Measurements from ENCODE around the gene SMAP2. TPM values are rescaled to one million over a fixed set of nuclear protein-coding genes. Genes with fewer than 3 reads are reported as not detected.
"Not testable (repeated sequence)": the region's sequence is repeated elsewhere in the genome, so short reads cannot be mapped to it uniquely, and the experiment has no call there.

SMAP2 gene
- polyA plus RNA-seq, 3 donors: 302 to 382 (median 359) TPM

DNA sequence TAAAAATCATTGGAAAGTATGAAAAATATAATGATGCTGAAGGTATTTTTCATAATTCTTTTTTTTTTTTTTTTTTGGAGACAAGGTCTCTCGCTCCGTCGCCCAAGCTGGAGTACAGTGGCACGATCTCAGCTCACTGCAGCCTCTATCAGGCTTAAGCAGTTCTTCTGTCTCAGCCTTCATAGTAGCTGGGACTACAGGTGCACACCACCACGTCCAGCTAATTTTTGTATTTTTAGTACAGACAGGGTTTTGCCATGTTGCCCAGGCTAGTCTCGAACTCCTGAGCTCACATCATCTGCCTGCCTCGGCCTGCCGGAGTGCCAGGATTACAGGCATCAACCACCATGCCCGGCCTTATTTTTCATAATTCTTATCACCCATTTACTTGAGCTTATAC, 13.3 kb downstream of the SMAP2 start:
- no peak overlapping the region for H2AFZ ChIP-seq (ENCODE audit: insufficient read depth, low read depth, low read length, poor library complexity, severe bottlenecking)
- no peaks in the 10 kb centered on the region for H4K20me1 ChIP-seq (ENCODE audit: insufficient read depth, low read length)
- TF ChIP-seq, protein P1, sequence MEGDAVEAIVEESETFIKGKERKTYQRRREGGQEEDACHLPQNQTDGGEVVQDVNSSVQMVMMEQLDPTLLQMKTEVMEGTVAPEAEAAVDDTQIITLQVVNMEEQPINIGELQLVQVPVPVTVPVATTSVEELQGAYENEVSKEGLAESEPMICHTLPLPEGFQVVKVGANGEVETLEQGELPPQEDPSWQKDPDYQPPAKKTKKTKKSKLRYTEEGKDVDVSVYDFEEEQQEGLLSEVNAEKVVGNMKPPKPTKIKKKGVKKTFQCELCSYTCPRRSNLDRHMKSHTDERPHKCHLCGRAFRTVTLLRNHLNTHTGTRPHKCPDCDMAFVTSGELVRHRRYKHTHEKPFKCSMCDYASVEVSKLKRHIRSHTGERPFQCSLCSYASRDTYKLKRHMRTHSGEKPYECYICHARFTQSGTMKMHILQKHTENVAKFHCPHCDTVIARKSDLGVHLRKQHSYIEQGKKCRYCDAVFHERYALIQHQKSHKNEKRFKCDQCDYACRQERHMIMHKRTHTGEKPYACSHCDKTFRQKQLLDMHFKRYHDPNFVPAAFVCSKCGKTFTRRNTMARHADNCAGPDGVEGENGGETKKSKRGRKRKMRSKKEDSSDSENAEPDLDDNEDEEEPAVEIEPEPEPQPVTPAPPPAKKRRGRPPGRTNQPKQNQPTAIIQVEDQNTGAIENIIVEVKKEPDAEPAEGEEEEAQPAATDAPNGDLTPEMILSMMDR (IDR thresholded peaks at IDR 0.05): no peak
- peak overlapping the region; percentile 76 for H3K4me2 ChIP-seq (replicated peaks; ENCODE audit: extremely low read depth, low read length, poor library complexity, severe bottlenecking)
- Mint-ChIP-seq H3K4me3 (peak overlapping the region; percentile 60 to 62), H3K9me3 (no peaks in the 10 kb centered on the region), H3K36me3 (peaks cover 59 to 73% of the 10 kb centered on the region in 2 donors), H3K27ac (peak overlapping the region; percentile 95 to 99 (median 98)), H3K4me1 (peaks cover 94% of the 10 kb centered on the region), H3K27me3 (ENCODE audit: low read depth in 3 of 3) (peaks cover 0 to 2% (median 0%) of the 10 kb centered on the region in 3 donors)
- H3K9ac ChIP-seq (ENCODE audit: insufficient read depth, low read length, poor library complexity, severe bottlenecking): peak overlapping the region; percentile 60
- 95% methylated on average over 3 of the region's 9 CpGs for WGBS (ENCODE audit: insufficient coverage)
- H3K36me3 ChIP-seq (replicated peaks in 1 of 2; ENCODE audit: control insufficient read depth in 1 of 2, insufficient read depth in 2 of 2, low read length in 2 of 2): peaks cover 19 to 45% of the 10 kb centered on the region in 2 donors
- no peaks in the 10 kb centered on the region for H3K9me3 ChIP-seq (replicated peaks in 1 of 2; ENCODE audit: control insufficient read depth in 1 of 2, insufficient read depth in 1 of 2, low read length in 2 of 2)
- H3K27ac ChIP-seq (ENCODE audit: low read depth in 1 of 2, low read length in 2 of 2): peak overlapping the region; percentile 93 to 98
- H3K4me3 ChIP-seq (replicated peaks in 1 of 3; ENCODE audit: low read depth in 2 of 3, low read length in 3 of 3): peak overlapping the region; percentile 13 to 69 (median 31)
- peaks cover 94% of the 10 kb centered on the region for H3K79me2 ChIP-seq (ENCODE audit: insufficient read depth, low read length)
- intact Hi-C loops (cut with micrococcal nuclease): loop anchor here in 1 of 2 donors (1.0 kb wide), 1 partner anchor 9 kb away; no protein-coding TSS in a partner anchor
- no peaks in the 10 kb centered on the region for H3K27me3 ChIP-seq (ENCODE audit: control insufficient read depth in 2 of 2, insufficient read depth in 2 of 2, low read length in 2 of 2)
- H3K4me1 ChIP-seq (ENCODE audit: control insufficient read depth in 1 of 2, insufficient read depth in 2 of 2, low read length in 2 of 2): peaks cover 98 to 99% of the 10 kb centered on the region in 2 donors
- DNase-seq: no peak

DNA sequence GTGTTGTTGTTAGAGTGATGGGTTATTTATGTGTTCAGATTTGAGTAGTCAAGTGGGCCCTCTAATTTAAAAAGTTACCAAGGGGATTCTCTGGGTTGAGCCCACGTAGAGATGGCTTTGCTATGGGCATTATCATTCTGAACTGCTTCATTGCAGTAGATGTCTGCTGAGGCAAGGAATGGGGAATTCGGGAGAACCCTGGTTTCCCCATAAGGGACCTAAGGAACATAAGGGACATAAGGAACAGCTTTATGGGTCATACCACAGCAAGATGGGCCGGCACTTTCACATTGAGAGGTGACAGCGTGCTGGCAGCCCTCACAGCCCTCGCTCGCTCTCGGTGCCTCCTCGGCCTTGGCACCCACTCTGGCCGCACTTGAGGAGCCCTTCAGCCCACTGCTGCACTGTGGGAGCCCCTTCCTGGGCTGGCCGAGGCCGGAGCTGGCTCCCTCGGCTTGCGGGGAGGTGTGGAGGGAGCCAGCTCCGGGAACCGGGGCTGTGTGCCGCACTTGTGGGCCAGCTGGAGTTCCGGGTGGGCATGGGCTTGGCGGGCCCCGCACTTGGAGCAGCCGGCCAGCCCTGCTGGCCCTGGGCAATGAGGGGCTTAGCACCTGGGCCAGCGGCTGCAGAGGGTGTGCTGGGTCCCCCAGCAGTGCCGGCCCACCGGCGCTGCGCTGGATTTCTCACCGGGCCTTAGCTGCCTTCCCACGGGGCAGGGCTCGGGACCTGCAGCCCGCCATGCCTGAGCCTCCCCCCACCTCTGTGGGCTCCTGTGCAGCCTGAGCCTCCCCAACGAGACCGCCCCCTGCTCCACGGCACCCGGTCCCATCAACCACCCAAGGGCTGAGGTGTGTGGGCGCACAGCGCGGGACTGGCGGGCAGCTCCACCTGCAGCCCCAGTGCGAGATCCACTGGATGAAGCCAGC, 14.1 kb downstream of the SMAP2 start:
- H3K4me2 ChIP-seq (replicated peaks; ENCODE audit: extremely low read depth, low read length, poor library complexity, severe bottlenecking): peak overlapping the region; percentile 76
- H3K4me1 ChIP-seq (ENCODE audit: control insufficient read depth in 1 of 2, insufficient read depth in 2 of 2, low read length in 2 of 2): peaks cover 98 to 99% of the 10 kb centered on the region in 2 donors
- H3K27me3 Mint-ChIP-seq (ENCODE audit: low read depth in 3 of 3); intact Hi-C loops (cut with micrococcal nuclease); H3K9me3 ChIP-seq (replicated peaks in 1 of 2; ENCODE audit: control insufficient read depth in 1 of 2, insufficient read depth in 1 of 2, low read length in 2 of 2); H3K9me3 Mint-ChIP-seq; H4K20me1 ChIP-seq (ENCODE audit: insufficient read depth, low read length); H2AFZ ChIP-seq (ENCODE audit: insufficient read depth, low read depth, low read length, poor library complexity, severe bottlenecking); H3K27me3 ChIP-seq (ENCODE audit: control insufficient read depth in 2 of 2, insufficient read depth in 2 of 2, low read length in 2 of 2): not testable (repeated sequence)
- H3K79me2 ChIP-seq (ENCODE audit: insufficient read depth, low read length): peaks cover 94% of the 10 kb centered on the region
- peak overlapping the region; percentile 6 for H3K9ac ChIP-seq (ENCODE audit: insufficient read depth, low read length, poor library complexity, severe bottlenecking)
- Mint-ChIP-seq H3K27ac (peak overlapping the region; percentile 95 to 99 (median 98)), H3K36me3 (peaks cover 51 to 69% of the 10 kb centered on the region in 2 donors), H3K4me3 (peak overlapping the region in 1 of 2 donors; percentile 62), H3K4me1 (peaks cover 94% of the 10 kb centered on the region)
- peaks cover 19 to 39% of the 10 kb centered on the region in 2 donors for H3K36me3 ChIP-seq (replicated peaks in 1 of 2; ENCODE audit: control insufficient read depth in 1 of 2, insufficient read depth in 2 of 2, low read length in 2 of 2)
- H3K27ac ChIP-seq (ENCODE audit: low read depth in 1 of 2, low read length in 2 of 2): peak overlapping the region; percentile 93 to 98
- H3K4me3 ChIP-seq (replicated peaks in 1 of 3; ENCODE audit: low read depth in 2 of 3, low read length in 3 of 3): peak overlapping the region in 1 of 3 experiments; percentile 69
- WGBS (ENCODE audit: insufficient coverage): 92% methylated on average over 29 of the region's 38 CpGs
- peak in 1 of 3 donors; percentile 47 for DNase-seq

DNA sequence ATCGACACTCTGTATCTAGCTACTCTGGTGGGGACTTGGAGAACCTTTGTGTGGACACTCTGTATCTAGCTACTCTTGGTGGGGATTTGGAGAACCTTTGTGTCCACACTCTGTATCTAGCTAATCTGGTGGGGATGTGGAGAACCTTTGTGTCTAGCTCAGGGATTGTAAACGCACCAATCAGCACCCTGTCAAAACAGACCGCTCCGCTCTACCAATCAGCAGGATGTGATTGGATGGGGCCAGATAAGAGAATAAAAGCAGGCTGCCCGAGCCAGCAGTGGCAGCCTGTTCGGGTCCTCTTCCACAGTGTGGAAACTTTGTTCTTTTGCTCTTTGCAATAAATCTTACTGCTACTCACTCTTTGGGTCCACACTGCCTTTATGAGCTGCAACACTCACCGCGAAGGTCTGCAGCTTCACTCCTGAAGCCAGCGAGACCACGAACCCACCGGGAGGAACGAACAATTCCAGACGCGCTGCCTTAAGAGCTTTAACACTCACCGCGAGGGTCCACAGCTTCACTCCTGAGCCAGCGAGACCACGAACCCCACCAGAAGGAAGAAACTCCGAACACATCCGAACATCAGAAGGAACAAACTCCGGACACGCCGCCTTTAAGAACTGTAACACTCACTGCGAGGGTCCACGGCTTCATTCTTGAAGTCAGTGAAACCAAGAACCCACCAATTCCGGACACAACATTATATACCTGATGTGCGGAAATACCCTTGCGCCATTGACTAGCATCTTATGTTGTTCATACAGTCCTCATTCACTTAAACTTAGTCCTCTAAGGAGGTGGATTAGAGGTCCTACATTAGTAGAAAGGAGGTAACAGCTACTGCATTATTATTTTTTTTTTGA, 15.2 kb downstream of the SMAP2 start:
- 54% methylated on average over 15 of the region's 28 CpGs for WGBS (ENCODE audit: insufficient coverage)
- H2AFZ ChIP-seq (ENCODE audit: insufficient read depth, low read depth, low read length, poor library complexity, severe bottlenecking); DNase-seq; H3K27me3 Mint-ChIP-seq (ENCODE audit: low read depth in 3 of 3); H3K9ac ChIP-seq (ENCODE audit: insufficient read depth, low read length, poor library complexity, severe bottlenecking); intact Hi-C loops (cut with micrococcal nuclease); H3K27me3 ChIP-seq (ENCODE audit: control insufficient read depth in 2 of 2, insufficient read depth in 2 of 2, low read length in 2 of 2); H4K20me1 ChIP-seq (ENCODE audit: insufficient read depth, low read length); H3K9me3 Mint-ChIP-seq; H3K9me3 ChIP-seq (replicated peaks in 1 of 2; ENCODE audit: control insufficient read depth in 1 of 2, insufficient read depth in 1 of 2, low read length in 2 of 2): not testable (repeated sequence)
- Histone ChIP-seq H3K36me3 (replicated peaks in 1 of 2; ENCODE audit: control insufficient read depth in 1 of 2, insufficient read depth in 2 of 2, low read length in 2 of 2) (peaks cover 15 to 28% of the 10 kb centered on the region in 2 donors), H3K4me2 (replicated peaks; ENCODE audit: extremely low read depth, low read length, poor library complexity, severe bottlenecking) (peak overlapping the region; percentile 59), H3K4me3 (replicated peaks in 1 of 3; ENCODE audit: low read depth in 2 of 3, low read length in 3 of 3) (peak overlapping the region in 1 of 3 experiments; percentile 65), H3K4me1 (ENCODE audit: control insufficient read depth in 1 of 2, insufficient read depth in 2 of 2, low read length in 2 of 2) (peaks cover 98 to 99% of the 10 kb centered on the region in 2 donors), H3K79me2 (ENCODE audit: insufficient read depth, low read length) (peaks cover 94% of the 10 kb centered on the region), H3K27ac (ENCODE audit: low read depth in 1 of 2, low read length in 2 of 2) (peak overlapping the region in 1 of 2 donors; percentile 90)
- H3K4me3 Mint-ChIP-seq: peak overlapping the region; percentile 31 to 41
- peak overlapping the region; percentile 60 to 97 (median 93) for H3K27ac Mint-ChIP-seq
- H3K4me1 Mint-ChIP-seq: peaks cover 93% of the 10 kb centered on the region
- H3K36me3 Mint-ChIP-seq: peaks cover 41 to 62% of the 10 kb centered on the region in 2 donors

Data from CD14-positive monocyte (primary cell).